ENCODE results near the gene CES4A.

CES4A gene

GRCh38 chr16:67036323-67036741 lies 47.9 kb downstream of the CES4A start:
- TF ChIP-seq, protein P1, sequence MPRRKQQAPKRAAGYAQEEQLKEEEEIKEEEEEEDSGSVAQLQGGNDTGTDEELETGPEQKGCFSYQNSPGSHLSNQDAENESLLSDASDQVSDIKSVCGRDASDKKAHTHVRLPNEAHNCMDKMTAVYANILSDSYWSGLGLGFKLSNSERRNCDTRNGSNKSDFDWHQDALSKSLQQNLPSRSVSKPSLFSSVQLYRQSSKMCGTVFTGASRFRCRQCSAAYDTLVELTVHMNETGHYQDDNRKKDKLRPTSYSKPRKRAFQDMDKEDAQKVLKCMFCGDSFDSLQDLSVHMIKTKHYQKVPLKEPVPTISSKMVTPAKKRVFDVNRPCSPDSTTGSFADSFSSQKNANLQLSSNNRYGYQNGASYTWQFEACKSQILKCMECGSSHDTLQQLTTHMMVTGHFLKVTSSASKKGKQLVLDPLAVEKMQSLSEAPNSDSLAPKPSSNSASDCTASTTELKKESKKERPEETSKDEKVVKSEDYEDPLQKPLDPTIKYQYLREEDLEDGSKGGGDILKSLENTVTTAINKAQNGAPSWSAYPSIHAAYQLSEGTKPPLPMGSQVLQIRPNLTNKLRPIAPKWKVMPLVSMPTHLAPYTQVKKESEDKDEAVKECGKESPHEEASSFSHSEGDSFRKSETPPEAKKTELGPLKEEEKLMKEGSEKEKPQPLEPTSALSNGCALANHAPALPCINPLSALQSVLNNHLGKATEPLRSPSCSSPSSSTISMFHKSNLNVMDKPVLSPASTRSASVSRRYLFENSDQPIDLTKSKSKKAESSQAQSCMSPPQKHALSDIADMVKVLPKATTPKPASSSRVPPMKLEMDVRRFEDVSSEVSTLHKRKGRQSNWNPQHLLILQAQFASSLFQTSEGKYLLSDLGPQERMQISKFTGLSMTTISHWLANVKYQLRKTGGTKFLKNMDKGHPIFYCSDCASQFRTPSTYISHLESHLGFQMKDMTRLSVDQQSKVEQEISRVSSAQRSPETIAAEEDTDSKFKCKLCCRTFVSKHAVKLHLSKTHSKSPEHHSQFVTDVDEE (CRISPR knock-in tag; IDR thresholded peaks at IDR 0.05), result peak; percentile 50; the same call in 1 of the 2 replicates
- TF ChIP-seq TCF4 (CRISPR knock-in tag; IDR thresholded peaks at IDR 0.05; ENCODE audit: borderline replicate concordance) (0 out of 2 replicates have a peak, but pooled peaks have one; percentile 17), PPARA (CRISPR knock-in tag; IDR thresholded peaks at IDR 0.05; ENCODE audit: borderline replicate concordance) (no peak)
- ATAC-seq, result peak; percentile 66

DNA sequence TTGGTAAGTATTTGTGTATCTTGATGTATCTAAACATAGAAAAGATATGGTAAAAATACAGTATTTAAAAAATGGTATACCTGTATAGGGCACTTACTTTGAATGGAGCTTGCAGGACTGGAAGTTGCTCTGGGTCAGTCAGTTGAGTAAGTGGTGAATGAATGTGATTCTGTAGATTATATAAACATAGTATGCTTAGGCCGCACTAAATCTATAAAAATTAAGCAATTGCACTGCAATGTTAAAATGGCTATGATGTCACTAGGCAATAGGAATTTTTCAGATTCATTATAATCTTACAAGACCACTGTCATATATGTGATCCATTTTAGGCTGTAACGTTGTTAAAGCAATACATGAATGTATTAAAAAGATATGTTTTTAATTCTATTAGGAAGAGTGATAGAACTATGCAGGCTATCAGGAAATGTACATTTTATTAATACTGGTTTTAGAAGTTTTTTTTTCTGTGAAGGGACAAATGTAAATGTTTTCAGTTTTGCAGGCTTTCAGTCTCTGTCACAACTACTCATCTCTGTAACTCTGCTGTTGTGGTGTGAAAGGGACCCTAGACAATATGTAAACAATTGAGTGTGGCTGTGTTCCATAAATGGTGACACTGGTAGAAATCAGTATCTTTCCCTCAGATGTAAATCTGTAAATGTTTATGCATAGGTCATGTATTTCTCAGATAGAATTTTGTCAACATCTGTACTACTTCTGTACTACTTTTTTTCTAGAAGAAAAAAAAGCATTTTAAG lies 51.1 kb downstream of the CES4A start:
- TF ChIP-seq CREB5 (CRISPR knock-in tag; IDR thresholded peaks at IDR 0.05; ENCODE audit: low read depth) (no peak), ZFP30 (CRISPR knock-in tag; IDR thresholded peaks at IDR 0.05) (no peak), RARB (CRISPR knock-in tag; IDR thresholded peaks at IDR 0.05) (no peak), ZNF70 (CRISPR knock-in tag; IDR thresholded peaks at IDR 0.05) (no peak), PPARA (CRISPR knock-in tag; IDR thresholded peaks at IDR 0.05; ENCODE audit: borderline replicate concordance) (no peak), TCF4 (CRISPR knock-in tag; IDR thresholded peaks at IDR 0.05; ENCODE audit: borderline replicate concordance) (no peak), ZNF565 (CRISPR knock-in tag; conservative IDR thresholded peaks at IDR 0.05; ENCODE audit: low read depth) (no peak), ZNF8 (CRISPR knock-in tag; IDR thresholded peaks at IDR 0.05) (no peak), ZFP3 (CRISPR knock-in tag; IDR thresholded peaks at IDR 0.05) (no peak), ESRRG (CRISPR knock-in tag; IDR thresholded peaks at IDR 0.05) (no peak), ARNTL (CRISPR knock-in tag; IDR thresholded peaks at IDR 0.05; ENCODE audit: borderline replicate concordance, low read depth) (no peak), CSDC2 (CRISPR knock-in tag; IDR thresholded peaks at IDR 0.05) (no peak), ISL1 (CRISPR knock-in tag; IDR thresholded peaks at IDR 0.05) (no peak)
- TF ChIP-seq, protein P2, sequence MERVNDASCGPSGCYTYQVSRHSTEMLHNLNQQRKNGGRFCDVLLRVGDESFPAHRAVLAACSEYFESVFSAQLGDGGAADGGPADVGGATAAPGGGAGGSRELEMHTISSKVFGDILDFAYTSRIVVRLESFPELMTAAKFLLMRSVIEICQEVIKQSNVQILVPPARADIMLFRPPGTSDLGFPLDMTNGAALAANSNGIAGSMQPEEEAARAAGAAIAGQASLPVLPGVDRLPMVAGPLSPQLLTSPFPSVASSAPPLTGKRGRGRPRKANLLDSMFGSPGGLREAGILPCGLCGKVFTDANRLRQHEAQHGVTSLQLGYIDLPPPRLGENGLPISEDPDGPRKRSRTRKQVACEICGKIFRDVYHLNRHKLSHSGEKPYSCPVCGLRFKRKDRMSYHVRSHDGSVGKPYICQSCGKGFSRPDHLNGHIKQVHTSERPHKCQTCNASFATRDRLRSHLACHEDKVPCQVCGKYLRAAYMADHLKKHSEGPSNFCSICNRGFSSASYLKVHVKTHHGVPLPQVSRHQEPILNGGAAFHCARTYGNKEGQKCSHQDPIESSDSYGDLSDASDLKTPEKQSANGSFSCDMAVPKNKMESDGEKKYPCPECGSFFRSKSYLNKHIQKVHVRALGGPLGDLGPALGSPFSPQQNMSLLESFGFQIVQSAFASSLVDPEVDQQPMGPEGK (CRISPR knock-in tag; IDR thresholded peaks at IDR 0.05; ENCODE audit: borderline replicate concordance), result no peak
- no peak for ATAC-seq

DNA sequence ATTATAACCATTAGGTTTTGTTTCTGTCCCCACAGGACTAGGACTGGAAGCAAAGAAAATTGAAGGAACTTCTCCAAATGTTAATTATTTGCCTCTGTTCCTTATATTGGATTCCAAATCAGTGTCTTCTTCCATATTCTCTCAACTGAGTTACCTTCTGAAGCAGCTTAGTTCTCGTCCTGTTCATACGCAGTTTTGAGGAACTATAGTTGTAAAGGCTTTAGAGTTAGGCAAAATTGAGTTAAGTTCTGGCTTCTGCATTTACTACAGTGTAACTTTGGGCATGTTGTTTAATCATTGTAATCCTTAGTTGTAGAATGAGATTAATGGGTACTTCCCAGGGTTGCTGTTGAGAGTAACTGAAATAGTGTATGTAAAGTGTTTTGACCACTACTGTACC lies 51.8 kb downstream of the CES4A start:
- no peak for ATAC-seq

More for the DNA sequence above, 51.8 kb downstream of the CES4A start:
- TF ChIP-seq ZC3H10 (CRISPR knock-in tag; IDR thresholded peaks at IDR 0.05) (no peak), GLIS3 (CRISPR knock-in tag; IDR thresholded peaks at IDR 0.05) (no peak), BACH2 (CRISPR knock-in tag; IDR thresholded peaks at IDR 0.05; ENCODE audit: borderline replicate concordance) (no peak), TOX (CRISPR knock-in tag; IDR thresholded peaks at IDR 0.05; ENCODE audit: borderline replicate concordance) (no peak), ZNF70 (CRISPR knock-in tag; IDR thresholded peaks at IDR 0.05) (no peak), SNAI2 (CRISPR knock-in tag; IDR thresholded peaks at IDR 0.05) (no peak), RARB (CRISPR knock-in tag; IDR thresholded peaks at IDR 0.05) (no peak), TCF4 (CRISPR knock-in tag; IDR thresholded peaks at IDR 0.05; ENCODE audit: borderline replicate concordance) (no peak), PPARA (CRISPR knock-in tag; IDR thresholded peaks at IDR 0.05; ENCODE audit: borderline replicate concordance) (no peak), OSR1 (CRISPR knock-in tag; IDR thresholded peaks at IDR 0.05) (no peak), CSDC2 (CRISPR knock-in tag; IDR thresholded peaks at IDR 0.05) (no peak), ZNF8 (CRISPR knock-in tag; IDR thresholded peaks at IDR 0.05) (no peak)
- TF ChIP-seq, protein P1 (CRISPR knock-in tag; IDR thresholded peaks at IDR 0.05), result no peak
- TF ChIP-seq, protein P2 (CRISPR knock-in tag; IDR thresholded peaks at IDR 0.05; ENCODE audit: borderline replicate concordance), result no peak
- TF ChIP-seq, protein P3, sequence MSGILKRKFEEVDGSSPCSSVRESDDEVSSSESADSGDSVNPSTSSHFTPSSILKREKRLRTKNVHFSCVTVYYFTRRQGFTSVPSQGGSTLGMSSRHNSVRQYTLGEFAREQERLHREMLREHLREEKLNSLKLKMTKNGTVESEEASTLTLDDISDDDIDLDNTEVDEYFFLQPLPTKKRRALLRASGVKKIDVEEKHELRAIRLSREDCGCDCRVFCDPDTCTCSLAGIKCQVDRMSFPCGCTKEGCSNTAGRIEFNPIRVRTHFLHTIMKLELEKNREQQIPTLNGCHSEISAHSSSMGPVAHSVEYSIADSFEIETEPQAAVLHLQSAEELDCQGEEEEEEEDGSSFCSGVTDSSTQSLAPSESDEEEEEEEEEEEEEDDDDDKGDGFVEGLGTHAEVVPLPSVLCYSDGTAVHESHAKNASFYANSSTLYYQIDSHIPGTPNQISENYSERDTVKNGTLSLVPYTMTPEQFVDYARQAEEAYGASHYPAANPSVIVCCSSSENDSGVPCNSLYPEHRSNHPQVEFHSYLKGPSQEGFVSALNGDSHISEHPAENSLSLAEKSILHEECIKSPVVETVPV (CRISPR knock-in tag; IDR thresholded peaks at IDR 0.05), result no peak
